GM18508 (cell line): ENCODE measurements around the gene PCDHGA1.

ENCODE experiments used
- ATAC-seq: cut with Tn5 transposase; IDR thresholded peaks from one replicate; pipeline ENCODE4 v1.9.1; 2021; ENCODE audit warnings: moderate number of reproducible peaks; ENCODE audit not compliant: insufficient read depth, unreplicated experiment

The PCDHGA1 gene

DNA sequence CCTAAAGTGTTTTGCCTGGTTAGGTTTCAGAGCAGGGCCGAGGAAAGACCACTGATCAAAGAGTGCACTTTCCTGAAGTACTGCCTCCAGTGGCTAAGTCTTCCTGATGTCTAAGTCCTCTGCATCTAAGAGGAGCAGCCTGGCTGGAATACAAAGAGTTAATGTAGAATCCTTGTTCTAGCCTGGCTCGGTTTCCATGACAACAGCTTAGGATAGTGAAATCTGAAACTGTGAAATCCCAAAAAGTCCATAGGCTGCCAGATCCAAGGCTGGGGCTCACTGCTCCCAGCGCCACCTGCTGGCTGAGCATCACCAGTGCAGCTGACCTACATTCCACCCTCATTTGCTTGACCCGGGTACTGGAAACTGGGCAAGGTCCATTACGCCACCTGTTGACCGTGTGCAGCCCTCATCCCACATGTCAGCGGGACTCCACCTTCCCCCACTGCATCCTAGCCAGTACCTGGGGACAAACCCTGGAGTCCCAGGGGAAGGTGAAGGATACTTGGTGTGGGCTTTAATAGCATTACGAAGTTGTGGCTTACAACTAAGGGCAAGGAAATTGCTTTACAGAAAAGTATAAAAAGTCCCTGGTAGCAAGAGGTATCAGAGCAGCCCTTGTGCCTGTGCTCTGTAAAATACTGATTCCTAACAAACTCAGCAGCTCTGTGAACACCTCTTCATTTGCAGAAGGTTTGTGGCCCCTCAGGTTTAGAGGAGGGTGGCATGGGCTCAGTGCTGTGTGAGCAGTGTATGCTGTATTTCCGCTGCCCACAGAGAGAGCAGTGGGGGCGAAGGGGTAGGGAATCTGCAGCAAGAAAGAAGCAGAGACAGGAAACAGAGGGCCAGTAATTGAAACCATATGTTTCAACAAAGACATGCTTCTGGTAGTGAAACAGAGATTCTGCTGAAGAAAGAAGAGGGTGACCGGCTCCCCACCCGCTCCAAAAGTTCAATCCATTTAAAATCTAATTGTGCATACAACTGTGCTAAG, 194.6 kb downstream of the PCDHGA1 start:
- peak; percentile 68 for ATAC-seq

GRCh38 chr5:141525653-141526052, 195.3 kb downstream of the PCDHGA1 start:
- no peak for ATAC-seq

GRCh38 chr5:141527426-141527825, 197.1 kb downstream of the PCDHGA1 start:
- no peak for ATAC-seq

- no peak for ATAC-seq
These were observed 198.1 kb downstream of the PCDHGA1 start for GRCh38 chr5:141528291-141528984.

GRCh38 chr5:141529002-141529401, 198.7 kb downstream of the PCDHGA1 start:
- no peak for ATAC-seq

DNA sequence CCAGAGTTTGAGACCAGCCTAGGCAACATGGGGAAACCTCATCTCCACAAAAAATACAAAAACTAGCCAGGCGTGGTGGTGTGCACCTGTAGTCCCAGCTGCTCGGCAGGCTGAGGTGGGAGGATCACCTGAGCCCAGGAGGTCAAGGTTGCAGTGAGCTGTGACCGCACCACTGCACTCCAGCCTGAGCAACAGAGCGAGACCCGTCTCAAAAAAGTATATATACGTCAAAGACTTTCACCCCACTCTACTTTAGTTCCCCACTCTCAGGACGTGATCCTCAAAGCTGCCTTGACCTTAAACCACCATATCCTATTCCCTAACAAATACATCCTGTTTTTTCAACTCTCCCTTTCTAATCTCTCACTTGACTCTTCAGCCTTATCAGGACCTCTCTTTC, 199.6 kb downstream of the PCDHGA1 start:
- ATAC-seq = no peak

DNA sequence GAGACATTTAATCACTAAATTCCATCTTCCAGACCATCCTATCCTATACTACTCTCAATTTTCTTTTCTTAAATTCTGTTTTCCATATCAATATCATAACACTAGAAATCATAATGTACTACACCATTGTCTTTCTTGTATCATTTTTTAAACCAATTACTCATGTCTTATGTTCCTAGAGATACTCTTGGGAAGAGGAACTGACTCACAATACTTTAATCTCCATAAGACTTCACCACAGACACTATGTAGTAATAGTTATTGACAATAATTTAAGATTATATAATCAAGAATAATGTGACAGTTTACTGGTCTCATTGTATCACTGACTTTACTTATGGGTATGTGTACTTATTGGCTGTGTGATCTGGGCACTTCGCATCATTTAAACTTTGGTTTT, 202.4 kb downstream of the PCDHGA1 start:
- no peak for ATAC-seq

GRCh38 chr5:141533897-141534296, 203.6 kb downstream of the PCDHGA1 start:
- no peak for ATAC-seq

GRCh38 chr5:141534492-141535213, 204.3 kb downstream of the PCDHGA1 start:
- ATAC-seq = no peak

DNA sequence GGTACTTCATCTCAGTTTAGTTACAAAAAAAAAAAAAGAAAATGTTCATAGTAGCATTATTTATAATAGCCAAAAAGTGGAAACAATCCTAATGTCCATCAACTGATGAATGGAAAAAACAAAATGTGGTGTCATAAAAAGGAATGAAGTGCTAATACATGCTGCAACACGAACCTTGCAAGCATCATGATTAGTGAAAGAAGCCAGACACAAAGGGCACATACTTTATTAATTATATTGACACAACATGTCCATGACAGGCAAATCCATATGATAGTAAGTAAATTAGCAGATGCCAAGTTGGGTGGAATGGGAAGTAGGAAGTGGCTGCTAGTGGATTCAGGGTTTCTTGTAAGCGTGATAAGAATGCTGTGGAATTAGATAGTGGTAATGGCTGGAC, 212.7 kb downstream of the PCDHGA1 start:
- no peak for ATAC-seq

GRCh38 chr5:141547488-141547887, 217.2 kb downstream of the PCDHGA1 start:
- no peak for ATAC-seq

DNA sequence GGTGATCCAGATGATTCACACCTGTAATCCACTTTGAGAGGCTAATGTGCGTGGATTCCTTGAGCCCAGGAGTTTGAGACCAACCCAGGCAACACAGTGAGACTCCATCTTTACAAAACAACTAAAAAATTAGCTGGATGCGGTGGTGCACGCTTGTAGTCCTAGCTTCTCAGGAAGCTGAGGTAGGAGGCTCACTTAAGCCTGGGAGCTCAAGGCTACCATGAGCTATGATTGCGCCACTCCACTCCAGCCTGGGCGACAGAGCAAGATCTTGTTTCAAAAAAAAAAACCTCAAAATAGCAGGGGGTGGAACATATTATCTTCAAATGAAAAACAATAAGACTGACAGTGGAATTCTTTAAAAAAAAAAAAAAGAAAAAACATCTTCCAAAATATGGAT, 217.6 kb downstream of the PCDHGA1 start:
- ATAC-seq = no peak

DNA sequence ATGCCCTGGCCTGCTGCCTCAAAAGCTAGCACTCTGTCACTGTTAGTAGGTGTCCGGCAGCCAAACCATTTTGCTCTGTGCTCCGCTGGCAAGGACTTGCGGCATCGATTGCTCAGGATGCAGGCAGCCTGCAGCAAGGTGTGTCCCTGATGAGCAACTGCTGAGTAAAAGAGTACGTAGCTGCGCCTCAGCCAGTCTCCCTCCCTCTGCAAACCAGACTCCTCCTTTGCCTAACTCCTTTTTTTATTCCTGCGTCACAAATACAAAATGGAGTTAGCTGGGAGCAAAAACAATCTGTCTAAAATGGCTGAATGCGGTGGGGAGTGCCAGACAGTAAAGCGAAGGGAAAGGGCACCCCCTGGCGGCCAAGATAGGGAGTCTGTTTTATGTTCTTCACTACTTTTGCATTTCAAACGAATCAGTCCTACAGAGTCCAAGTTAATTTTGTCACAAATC, 227.4 kb downstream of the PCDHGA1 start:
- peak; percentile 51 for ATAC-seq

DNA sequence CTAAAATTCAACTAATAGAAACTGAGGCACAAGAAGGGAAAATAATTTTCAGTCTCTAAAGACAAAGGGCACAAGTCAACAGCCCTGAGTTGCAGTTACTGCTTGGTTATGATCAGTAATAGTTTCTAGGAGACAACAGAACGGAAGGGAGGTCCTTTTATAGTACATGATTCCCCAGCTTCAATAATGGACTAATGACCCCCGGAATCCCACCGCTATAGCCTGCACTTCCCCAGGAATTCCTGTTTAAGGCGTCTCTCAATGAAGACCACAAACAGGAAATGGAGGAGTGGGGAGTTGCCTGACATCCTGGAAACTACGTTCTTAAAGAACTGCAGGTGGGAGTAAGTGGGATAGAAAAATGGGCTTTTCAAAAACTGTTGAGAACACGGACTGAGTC, 227.8 kb downstream of the PCDHGA1 start:
- no peak for ATAC-seq

DNA sequence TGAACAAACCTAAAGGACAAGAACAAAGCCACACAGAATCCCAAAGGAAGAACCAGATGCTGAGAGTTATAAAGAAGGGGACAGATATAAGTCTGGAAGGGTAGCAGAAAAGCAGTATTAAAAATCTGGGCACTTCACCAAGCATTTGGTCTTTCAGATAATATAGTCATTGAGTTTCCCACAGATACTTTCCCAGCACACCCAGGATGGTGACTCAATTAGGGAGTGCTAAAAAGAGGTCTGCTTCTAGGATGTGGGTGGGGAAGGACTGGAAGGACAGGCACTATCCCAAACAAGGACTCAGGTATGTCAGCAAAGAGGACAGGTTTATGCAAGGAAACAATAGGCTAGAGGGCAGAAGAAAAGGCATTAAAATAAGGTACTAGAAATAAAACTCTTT, 229.1 kb downstream of the PCDHGA1 start:
- ATAC-seq = no peak

GRCh38 chr5:141560151-141560550, 229.8 kb downstream of the PCDHGA1 start:
- ATAC-seq = no peak

DNA sequence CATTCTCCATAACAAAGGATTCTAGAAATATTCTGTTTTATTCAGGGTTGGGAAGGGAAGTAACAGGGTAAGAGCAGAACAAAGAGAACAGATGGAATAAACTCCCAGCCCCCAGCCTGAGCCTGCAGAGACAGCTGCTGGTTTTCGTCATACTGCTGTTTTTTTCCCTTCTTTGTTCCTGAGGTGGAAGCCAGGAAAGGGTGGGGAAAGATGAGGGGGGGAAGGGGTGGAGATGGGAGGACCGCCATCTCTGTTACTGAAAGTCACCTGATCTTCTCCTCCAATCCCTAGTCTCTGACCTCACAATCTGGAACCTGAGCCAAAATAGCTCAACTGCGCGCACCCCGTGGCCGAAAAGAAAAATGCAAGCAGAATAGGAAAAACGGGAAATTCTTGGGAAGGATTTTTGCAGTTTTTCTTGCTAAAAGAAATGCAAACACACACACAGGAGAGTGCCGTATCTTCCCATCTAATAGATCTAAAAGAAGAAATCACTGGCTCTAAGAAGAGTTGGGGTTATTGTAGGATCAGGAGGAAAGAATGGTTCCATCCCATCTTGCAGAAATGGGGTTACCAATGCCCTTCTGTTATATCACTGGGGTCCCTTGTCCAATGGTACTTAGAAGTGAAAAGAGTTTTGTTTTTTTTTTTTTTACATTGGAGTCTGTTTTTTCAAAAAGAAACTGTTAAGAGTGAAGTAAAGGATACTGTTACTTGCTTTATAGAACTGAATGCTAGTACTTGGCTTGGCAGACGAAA, 230.6 kb downstream of the PCDHGA1 start:
- no peak for ATAC-seq
